Breast epithelium (tissue), 3 donors: ENCODE results near the gene AEBP1.

Source experiments
- POLR2A ChIP-seq: fragments of 450-650 bp; IDR thresholded peaks from one replicate; pipeline ENCODE4 v1.6.1; 2016; ENCODE audit warnings: antibody characterized with exemption, mild to moderate bottlenecking, moderate library complexity
- POLR2AphosphoS5 ChIP-seq, 3 donors: sonication (generic); formaldehyde crosslinking; IDR thresholded peaks; one replicate each; pipeline ENCODE4 v1.6.1; 2017; ENCODE audit warnings: antibody characterized with exemption in 3 of 3
- TF ChIP-seq, protein P1 (sequence below), 3 donors: fragments of 450-650 bp; IDR thresholded peaks; one replicate each; pipeline ENCODE4 v1.5.1; 2016 to 2017; ENCODE audit warnings: antibody characterized with exemption in 3 of 3, mild to moderate bottlenecking in 3 of 3, moderate library complexity in 3 of 3

DNA sequence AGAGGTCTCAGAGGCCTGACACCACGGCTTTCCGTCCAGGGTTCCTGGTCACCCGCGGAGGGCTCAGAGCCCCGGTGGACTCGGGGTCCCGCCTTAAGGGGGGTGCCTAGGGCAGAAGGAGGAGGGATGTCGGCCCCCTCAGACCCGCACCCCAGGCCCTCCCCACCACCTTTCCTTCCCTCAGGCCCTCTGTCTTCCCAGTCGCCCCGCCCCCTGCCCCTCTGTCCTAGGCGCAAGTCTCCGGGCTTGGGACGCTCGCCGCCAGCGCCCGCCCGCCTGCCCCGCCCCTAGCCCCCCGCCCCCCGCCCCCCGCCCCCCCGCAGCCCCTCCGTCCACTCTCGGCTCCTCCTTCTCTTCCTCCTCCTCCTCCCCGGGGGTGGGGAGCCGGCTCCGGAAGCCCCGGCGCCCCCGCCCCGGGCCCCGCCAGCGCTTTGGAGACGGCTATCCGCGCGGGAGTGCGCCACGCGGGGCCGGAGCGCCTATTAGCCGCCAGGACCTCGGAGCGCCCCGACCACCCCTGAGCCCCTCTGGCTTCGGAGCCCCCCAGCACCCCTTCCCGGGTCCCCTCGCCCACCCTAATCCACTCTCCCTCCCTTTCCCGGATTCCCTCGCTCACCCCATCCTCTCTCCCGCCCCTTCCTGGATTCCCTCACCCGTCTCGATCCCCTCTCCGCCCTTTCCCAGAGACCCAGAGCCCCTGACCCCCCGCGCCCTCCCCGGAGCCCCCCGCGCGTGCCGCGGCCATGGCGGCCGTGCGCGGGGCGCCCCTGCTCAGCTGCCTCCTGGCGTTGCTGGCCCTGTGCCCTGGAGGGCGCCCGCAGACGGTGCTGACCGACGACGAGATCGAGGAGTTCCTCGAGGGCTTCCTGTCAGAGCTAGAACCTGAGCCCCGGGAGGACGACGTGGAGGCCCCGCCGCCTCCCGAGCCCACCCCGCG, at the start of gene AEBP1:
- TF ChIP-seq, protein P1, sequence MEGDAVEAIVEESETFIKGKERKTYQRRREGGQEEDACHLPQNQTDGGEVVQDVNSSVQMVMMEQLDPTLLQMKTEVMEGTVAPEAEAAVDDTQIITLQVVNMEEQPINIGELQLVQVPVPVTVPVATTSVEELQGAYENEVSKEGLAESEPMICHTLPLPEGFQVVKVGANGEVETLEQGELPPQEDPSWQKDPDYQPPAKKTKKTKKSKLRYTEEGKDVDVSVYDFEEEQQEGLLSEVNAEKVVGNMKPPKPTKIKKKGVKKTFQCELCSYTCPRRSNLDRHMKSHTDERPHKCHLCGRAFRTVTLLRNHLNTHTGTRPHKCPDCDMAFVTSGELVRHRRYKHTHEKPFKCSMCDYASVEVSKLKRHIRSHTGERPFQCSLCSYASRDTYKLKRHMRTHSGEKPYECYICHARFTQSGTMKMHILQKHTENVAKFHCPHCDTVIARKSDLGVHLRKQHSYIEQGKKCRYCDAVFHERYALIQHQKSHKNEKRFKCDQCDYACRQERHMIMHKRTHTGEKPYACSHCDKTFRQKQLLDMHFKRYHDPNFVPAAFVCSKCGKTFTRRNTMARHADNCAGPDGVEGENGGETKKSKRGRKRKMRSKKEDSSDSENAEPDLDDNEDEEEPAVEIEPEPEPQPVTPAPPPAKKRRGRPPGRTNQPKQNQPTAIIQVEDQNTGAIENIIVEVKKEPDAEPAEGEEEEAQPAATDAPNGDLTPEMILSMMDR (IDR thresholded peaks at IDR 0.05): no peak
- TF ChIP-seq POLR2AphosphoS5 (IDR thresholded peaks at IDR 0.05): no peak
- TF ChIP-seq POLR2A: no peak
